Thyroid gland (tissue), 4 donors: Measurements from ENCODE around the gene CWC27. TPM values are rescaled to one million over a fixed set of nuclear protein-coding genes. Genes with fewer than 3 reads are reported as not detected.
A peak's percentile ranks its signal among the peaks of the same experiment; 100 is the strongest.
"Not testable (repeated sequence)": the region's sequence is repeated elsewhere in the genome, so short reads cannot be mapped to it uniquely, and the experiment has no call there.

Experiments used
- DNase-seq, 2 donors: peaks; one replicate each; pipeline ENCODE4 v3.0.0-alpha.2; 2019
- H3K27ac ChIP-seq, 3 donors: fragments of 200-600 bp; sonication (generic); 1 replicate in 2 of 3; 2 replicates in 1 of 3; pipeline ENCODE4 v1.5.1; 2016 to 2019; ENCODE audit warnings: mild to moderate bottlenecking in 1 of 3, moderate library complexity in 1 of 3
- H3K27me3 ChIP-seq: fragments of 200-600 bp; sonication (generic); one replicate; pipeline ENCODE4 v1.5.1; 2019
- H3K36me3 ChIP-seq, 2 donors: fragments of 200-600 bp; sonication (generic); one replicate each; pipeline ENCODE4 v1.5.1; 2016 to 2019
- H3K4me1 ChIP-seq, 2 donors: fragments of 200-600 bp; sonication (generic); one replicate each; pipeline ENCODE4 v1.5.1; 2017 to 2019
- H3K4me3 ChIP-seq, 3 donors: fragments of 200-600 bp; sonication (generic); replicated peaks in 1 of 3; 1 replicate in 2 of 3; 2 replicates in 1 of 3; pipeline ENCODE4 v1.5.1; 2016; ENCODE audit warnings: mild to moderate bottlenecking in 1 of 3
- H3K9me3 ChIP-seq: fragments of 200-600 bp; sonication (generic); one replicate; pipeline ENCODE4 v1.5.1; 2017
- POLR2A ChIP-seq, 2 donors: fragments of 450-650 bp; IDR thresholded peaks; one replicate each; pipeline ENCODE4 v1.6.1; 2017; ENCODE audit warnings: antibody characterized with exemption in 2 of 2, mild to moderate bottlenecking in 2 of 2, moderate library complexity in 1 of 2
- WGBS, 2 donors: methylation state at CpG; one replicate each; pipeline ENCODE4 v1.1.5; 2017; 5-methylcytosine and 5-hydroxymethylcytosine counted together
- intact Hi-C: fragments of 100-400 bp; cut with DNase I; formaldehyde crosslinking; loops from one replicate; pipeline ENCODE4 v1.15.1; 2023
- total RNA-seq, 4 donors: library from RNA; depleted of rRNA; stranded (reverse); fragments of >200 nt; gene quantifications; one replicate each; pipeline ENCODE4 v1.2.3, GENCODE V29; 2016
- TF ChIP-seq, protein P1 (sequence below), 6 experiments: fragments of 200-600 bp in 3 of 6; fragments of 450-650 bp in 3 of 6; sonication (generic) in 3 of 6; IDR thresholded peaks; one replicate each; pipeline ENCODE4 v1.5.1; 2016 to 2019; ENCODE audit warnings: antibody characterized with exemption in 6 of 6, mild to moderate bottlenecking in 2 of 6, inconsistent platforms in 1 of 6, moderate library complexity in 1 of 6

CWC27 gene
- total RNA-seq, 4 donors from 2014 or later, result 15.0 to 24.3 (median 16.7) TPM

DNA sequence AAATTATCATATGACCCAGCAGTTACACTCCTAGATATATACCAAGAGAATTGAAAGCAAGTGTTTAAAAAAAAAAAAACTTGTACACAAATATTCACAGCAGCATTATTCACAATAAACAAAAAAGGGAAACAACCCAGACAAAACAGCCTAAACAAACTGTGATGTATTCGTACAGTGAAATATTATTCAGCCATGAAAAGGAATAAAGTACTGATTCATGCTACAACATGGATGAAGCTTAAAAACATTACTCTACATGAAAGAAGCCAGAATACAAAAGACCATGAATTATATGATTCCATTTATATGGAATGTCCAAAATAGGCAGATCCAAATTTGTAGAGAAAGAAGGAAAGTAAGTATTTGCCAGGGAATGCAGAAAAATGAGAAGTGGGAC is 161.1 kb downstream of the CWC27 start:
- no peak for TF ChIP-seq POLR2A (IDR thresholded peaks at IDR 0.05)
- TF ChIP-seq, protein P1, sequence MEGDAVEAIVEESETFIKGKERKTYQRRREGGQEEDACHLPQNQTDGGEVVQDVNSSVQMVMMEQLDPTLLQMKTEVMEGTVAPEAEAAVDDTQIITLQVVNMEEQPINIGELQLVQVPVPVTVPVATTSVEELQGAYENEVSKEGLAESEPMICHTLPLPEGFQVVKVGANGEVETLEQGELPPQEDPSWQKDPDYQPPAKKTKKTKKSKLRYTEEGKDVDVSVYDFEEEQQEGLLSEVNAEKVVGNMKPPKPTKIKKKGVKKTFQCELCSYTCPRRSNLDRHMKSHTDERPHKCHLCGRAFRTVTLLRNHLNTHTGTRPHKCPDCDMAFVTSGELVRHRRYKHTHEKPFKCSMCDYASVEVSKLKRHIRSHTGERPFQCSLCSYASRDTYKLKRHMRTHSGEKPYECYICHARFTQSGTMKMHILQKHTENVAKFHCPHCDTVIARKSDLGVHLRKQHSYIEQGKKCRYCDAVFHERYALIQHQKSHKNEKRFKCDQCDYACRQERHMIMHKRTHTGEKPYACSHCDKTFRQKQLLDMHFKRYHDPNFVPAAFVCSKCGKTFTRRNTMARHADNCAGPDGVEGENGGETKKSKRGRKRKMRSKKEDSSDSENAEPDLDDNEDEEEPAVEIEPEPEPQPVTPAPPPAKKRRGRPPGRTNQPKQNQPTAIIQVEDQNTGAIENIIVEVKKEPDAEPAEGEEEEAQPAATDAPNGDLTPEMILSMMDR (IDR thresholded peaks at IDR 0.05), result no peak
- Histone ChIP-seq H3K4me3 (no peak overlapping the region), H3K4me1 (no peaks in the 10 kb centered on the region), H3K27me3 (no peaks in the 10 kb centered on the region), H3K9me3 (no peaks in the 10 kb centered on the region), H3K36me3 (no peaks in the 10 kb centered on the region), H3K27ac (no peak overlapping the region)
- no peak for DNase-seq
- intact Hi-C loops, result no loop called here
- WGBS, 2 donors, result 91 to 93% methylated on average over 1 of the region's 1 CpG

DNA sequence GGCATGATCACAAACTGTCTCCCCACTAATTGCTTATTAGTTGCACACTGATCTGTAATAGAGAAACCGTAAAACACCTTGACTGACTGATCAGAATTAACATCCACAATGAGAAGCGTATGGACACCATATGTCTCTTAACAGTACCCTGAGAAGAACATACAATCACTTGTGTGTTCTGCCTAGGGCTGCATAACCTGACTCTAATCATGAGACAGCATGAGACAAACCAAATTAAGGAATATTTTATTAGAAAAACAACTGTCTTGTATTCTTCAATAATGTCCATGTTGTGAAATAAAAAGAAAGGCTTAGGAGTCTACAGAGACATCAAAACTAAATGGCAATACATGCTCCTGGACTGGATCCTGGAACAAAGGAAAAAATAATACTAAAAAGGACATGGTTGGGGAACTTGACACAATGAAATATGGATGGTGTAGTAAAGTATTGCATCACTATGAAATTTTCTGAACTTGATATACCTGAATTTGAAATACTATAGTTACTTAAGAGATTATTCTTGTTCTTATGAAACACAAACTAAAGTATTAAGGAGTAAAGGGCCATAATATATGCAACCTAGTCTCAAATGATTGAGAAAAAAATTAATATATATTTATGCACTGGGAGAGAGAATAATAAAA is 162.1 kb downstream of the CWC27 start:
- H3K36me3 ChIP-seq, result no peaks in the 10 kb centered on the region
- H3K27ac ChIP-seq, result no peak overlapping the region
- H3K4me1 ChIP-seq, result no peaks in the 10 kb centered on the region
- no peak for DNase-seq
- WGBS, 2 donors, result 99 to 100% methylated on average over 2 of the region's 2 CpGs
- no peaks in the 10 kb centered on the region for H3K27me3 ChIP-seq
- no peak overlapping the region for H3K4me3 ChIP-seq
- H3K9me3 ChIP-seq, result no peaks in the 10 kb centered on the region
- no peak for TF ChIP-seq POLR2A (IDR thresholded peaks at IDR 0.05)
- TF ChIP-seq, protein P1 (IDR thresholded peaks at IDR 0.05), result no peak
- intact Hi-C loops, result no loop called here

DNA sequence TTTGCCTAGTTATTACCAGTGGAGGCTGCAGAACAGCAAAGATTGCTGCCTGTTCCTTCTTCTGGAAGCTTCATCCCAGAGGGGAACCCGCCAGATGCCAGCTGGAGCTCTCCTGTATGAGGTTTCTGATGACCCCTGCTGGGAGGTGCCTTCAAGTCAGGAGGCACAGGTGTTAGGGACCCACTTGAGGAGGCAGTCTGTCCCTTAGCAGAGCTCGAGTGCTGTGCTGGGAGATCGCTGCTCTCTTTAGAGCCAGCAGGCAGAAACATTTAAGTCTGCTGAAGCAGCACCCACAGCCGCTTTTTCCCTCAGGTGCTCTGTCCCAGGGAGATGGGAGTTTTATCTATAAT is 170.7 kb downstream of the CWC27 start:
- Histone ChIP-seq H3K4me1 (peaks cover 10 to 11% of the 10 kb centered on the region in 2 donors), H3K27ac (peak overlapping the region in 1 of 3 donors; percentile 51)
- 37 to 52% methylated on average over 4 of the region's 4 CpGs for WGBS, 2 donors
- H3K4me3 ChIP-seq, H3K9me3 ChIP-seq, H3K36me3 ChIP-seq, H3K27me3 ChIP-seq, intact Hi-C loops: not testable (repeated sequence)
- DNase-seq, result peak; percentile 53

DNA sequence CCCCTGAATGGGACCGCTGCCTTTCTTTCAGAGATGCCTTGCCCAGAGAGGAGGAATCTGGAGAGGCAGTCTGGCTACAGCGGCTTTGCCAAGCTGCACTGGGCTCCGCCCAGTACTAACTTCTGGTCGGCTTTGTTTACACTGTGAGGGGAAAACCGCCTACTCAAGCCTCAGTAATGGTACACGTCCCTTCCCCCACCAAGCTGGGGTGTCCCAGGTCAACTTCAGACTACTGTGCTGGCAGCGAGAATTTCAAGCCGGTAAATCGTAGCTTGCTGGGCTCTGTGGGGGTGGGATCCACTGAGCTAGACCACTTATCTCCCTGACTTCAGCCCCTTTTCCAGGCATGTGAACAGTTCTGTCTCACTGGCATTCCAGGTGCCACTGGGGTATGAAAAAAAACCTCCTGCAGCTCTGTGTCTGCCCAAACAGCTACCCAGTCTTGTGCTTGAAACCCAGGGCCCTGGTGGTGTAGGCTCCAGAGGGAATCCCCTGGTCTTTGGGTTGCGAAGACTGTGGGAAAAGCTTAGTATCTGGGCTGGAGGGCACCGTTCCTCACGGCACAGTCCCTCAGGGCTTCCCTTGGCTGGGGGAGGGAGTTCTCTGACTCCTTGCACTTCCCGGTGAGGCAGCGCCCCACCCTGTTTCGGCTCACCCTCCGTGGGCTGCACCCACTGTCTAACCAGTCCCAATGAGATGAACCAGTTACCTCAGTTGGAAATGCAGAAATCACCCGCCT is 171.2 kb downstream of the CWC27 start:
- H3K4me3 ChIP-seq, result no peak overlapping the region
- intact Hi-C loops, result no loop called here
- peak in 1 of 2 donors; percentile 5 for TF ChIP-seq POLR2A (IDR thresholded peaks at IDR 0.05)
- TF ChIP-seq, protein P1 (IDR thresholded peaks at IDR 0.05), result no peak

DNA sequence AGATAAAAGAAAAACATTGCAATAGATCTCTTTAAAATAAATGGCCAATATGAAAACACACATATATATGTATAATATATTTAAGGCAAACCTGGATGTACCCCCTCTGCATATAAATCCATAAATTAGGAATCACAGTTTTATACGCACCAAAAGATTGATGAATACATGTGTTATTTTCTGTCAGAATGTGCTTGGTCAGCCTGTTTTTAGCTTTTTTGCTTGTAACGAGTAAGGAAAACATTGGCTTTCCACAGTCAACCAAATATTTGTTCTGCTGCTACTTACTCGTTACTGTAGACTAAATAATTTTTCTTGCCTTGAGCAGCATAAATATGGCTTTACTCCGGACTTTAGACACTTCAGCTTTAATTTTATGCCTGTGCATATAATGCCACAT is 173.7 kb downstream of the CWC27 start:
- no peaks in the 10 kb centered on the region for H3K36me3 ChIP-seq

More for the DNA sequence above, 171.2 kb downstream of the CWC27 start:
- peaks cover 10 to 11% of the 10 kb centered on the region in 2 donors for H3K4me1 ChIP-seq
- no peaks in the 10 kb centered on the region for H3K36me3 ChIP-seq
- WGBS, 2 donors, result 52 to 53% methylated on average over 14 to 17 of the region's 17 CpGs
- H3K27ac ChIP-seq, result peak overlapping the region; percentile 19 to 51 (median 40)
- H3K27me3 ChIP-seq, result no peaks in the 10 kb centered on the region
- H3K9me3 ChIP-seq, result no peaks in the 10 kb centered on the region
- peak; percentile 85 to 86 for DNase-seq

More for the DNA sequence above, 173.7 kb downstream of the CWC27 start:
- WGBS, 2 donors, result 89 to 96% methylated on average over 4 of the region's 4 CpGs
- Histone ChIP-seq H3K27ac (no peak overlapping the region), H3K9me3 (no peaks in the 10 kb centered on the region), H3K27me3 (no peaks in the 10 kb centered on the region), H3K4me3 (no peak overlapping the region), H3K4me1 (peaks cover 10 to 11% of the 10 kb centered on the region in 2 donors)
- DNase-seq, result no peak
- intact Hi-C loops, result no loop called here
- TF ChIP-seq, protein P1 (IDR thresholded peaks at IDR 0.05), result no peak
- no peak for TF ChIP-seq POLR2A (IDR thresholded peaks at IDR 0.05)
